ENCODE measurements around the gene PCCA. TPM values are rescaled to one million over a fixed set of nuclear protein-coding genes. Genes with fewer than 3 reads are reported as not detected.
"Not testable (repeated sequence)": the region's sequence is repeated elsewhere in the genome, so short reads cannot be mapped to it uniquely, and the experiment has no call there.

The PCCA gene
- total RNA-seq, 2 donors from 2014 or later, result 52.7 to 66.4 TPM

DNA sequence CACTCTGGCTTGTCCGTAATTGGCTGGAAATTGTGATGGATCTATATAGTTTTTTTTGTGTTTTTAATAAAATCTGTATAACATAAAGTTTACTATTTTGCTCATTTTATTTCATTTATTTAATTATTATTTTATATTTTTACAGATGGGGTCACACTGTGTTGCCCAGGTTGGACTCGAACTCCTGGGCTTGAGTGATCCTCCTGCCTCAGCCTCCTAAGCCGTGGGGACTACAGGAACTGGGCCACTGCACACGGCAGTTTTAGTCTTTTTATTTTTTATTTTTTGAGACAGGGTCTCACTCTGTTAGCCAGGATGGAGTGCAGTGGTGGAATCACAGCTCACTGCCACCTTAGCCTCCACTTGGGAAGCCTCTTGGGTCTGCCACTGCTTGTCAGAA is 58.9 kb downstream of the PCCA start:
- Histone ChIP-seq H3K4me3 (no peak overlapping the region), H3K4me1 (replicated peaks) (no peaks in the 10 kb centered on the region), H3K9me3 (no peaks in the 10 kb centered on the region), H3K36me3 (no peaks in the 10 kb centered on the region), H3K27me3 (replicated peaks; ENCODE audit: insufficient read depth) (no peaks in the 10 kb centered on the region), H3K27ac (no peak overlapping the region)
- DNase-seq (ENCODE audit: low spot score), result no peak
- intact Hi-C loops (cut with DNase I), result no loop called here
- 94% methylated on average over 4 of the region's 4 CpGs for WGBS
- TF ChIP-seq, protein P1, sequence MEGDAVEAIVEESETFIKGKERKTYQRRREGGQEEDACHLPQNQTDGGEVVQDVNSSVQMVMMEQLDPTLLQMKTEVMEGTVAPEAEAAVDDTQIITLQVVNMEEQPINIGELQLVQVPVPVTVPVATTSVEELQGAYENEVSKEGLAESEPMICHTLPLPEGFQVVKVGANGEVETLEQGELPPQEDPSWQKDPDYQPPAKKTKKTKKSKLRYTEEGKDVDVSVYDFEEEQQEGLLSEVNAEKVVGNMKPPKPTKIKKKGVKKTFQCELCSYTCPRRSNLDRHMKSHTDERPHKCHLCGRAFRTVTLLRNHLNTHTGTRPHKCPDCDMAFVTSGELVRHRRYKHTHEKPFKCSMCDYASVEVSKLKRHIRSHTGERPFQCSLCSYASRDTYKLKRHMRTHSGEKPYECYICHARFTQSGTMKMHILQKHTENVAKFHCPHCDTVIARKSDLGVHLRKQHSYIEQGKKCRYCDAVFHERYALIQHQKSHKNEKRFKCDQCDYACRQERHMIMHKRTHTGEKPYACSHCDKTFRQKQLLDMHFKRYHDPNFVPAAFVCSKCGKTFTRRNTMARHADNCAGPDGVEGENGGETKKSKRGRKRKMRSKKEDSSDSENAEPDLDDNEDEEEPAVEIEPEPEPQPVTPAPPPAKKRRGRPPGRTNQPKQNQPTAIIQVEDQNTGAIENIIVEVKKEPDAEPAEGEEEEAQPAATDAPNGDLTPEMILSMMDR (IDR thresholded peaks at IDR 0.05), result no peak
- TF ChIP-seq POLR2AphosphoS5 (IDR thresholded peaks at IDR 0.05), result no peak
- no peak for TF ChIP-seq POLR2A (IDR thresholded peaks at IDR 0.05)

DNA sequence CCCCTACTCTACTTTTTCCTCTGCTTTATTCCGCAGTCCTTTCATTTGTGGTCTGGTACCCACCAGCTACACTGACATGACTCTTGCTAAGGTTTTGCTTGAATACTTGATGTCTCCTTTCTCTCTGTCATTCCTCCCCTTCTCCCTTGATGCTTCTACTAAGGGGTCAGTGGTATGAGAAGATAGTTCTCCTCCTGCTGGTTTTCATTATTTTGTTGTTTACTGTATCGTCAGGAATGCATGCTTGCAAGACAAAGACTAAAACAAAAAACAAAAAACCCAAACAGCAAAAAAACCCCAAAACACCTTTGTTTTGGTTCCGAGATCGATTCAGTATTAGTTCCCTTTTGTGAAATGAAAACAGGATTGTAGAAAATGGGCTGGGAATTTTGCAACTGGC is 59.5 kb downstream of the PCCA start:
- Histone ChIP-seq H3K4me3 (no peak overlapping the region), H3K27me3 (replicated peaks; ENCODE audit: insufficient read depth) (no peaks in the 10 kb centered on the region), H3K4me1 (replicated peaks) (no peaks in the 10 kb centered on the region), H3K27ac (no peak overlapping the region), H3K36me3 (no peaks in the 10 kb centered on the region), H3K9me3 (no peaks in the 10 kb centered on the region)
- TF ChIP-seq POLR2AphosphoS5 (IDR thresholded peaks at IDR 0.05) (no peak), POLR2A (IDR thresholded peaks at IDR 0.05) (no peak)
- TF ChIP-seq, protein P1 (IDR thresholded peaks at IDR 0.05), result no peak
- no peak for DNase-seq (ENCODE audit: low spot score)
- 86% methylated on average over 4 of the region's 4 CpGs for WGBS
- intact Hi-C loops (cut with DNase I), result no loop called here

DNA sequence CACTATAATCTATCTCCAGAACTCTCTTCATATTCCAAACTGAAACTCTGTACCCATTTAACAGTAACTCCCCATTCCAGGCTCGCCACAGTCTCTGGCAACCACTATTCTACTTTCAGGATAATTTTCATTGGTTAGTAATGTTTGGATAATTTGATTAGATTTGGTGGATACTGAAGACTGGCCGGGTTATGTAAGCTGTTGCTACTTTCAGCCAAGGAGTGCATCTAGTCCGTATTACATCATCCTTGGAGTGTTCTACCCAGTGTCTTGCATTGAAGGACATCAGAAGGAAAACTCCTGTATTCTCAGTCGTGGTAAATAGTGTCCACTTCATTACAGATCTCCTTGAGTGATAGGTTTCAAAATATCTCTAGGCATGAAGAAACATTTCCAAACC is 60.5 kb downstream of the PCCA start:
- Histone ChIP-seq H3K27ac (no peak overlapping the region), H3K9me3 (no peaks in the 10 kb centered on the region), H3K27me3 (replicated peaks; ENCODE audit: insufficient read depth) (no peaks in the 10 kb centered on the region), H3K4me3 (no peak overlapping the region), H3K4me1 (replicated peaks) (no peaks in the 10 kb centered on the region), H3K36me3 (no peaks in the 10 kb centered on the region)
- DNase-seq (ENCODE audit: low spot score), result no peak
- TF ChIP-seq POLR2A (IDR thresholded peaks at IDR 0.05) (no peak), POLR2AphosphoS5 (IDR thresholded peaks at IDR 0.05) (no peak)
- TF ChIP-seq, protein P1 (IDR thresholded peaks at IDR 0.05), result no peak
- intact Hi-C loops (cut with DNase I), result no loop called here
- 87% methylated on average over 4 of the region's 4 CpGs for WGBS

DNA sequence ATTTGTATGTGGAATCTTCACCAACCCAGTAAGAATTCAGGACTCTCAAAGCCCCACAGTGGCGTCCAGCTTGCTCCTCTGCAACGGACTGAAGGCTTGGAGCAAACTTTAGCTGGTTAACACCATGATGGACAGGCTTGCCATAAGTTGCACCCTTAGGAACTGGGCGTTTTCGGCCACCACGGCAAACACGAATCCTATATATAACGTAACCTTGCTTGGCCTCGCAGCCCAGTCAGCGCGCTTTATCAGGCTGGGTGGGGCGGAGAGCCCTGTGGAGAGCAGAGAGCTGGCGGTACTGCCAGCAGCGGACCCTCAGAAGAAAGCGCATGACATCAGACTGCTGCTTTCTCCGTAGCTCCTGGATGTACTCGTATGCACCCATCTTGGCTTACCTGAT is 61.8 kb downstream of the PCCA start:
- H3K27me3 ChIP-seq (replicated peaks; ENCODE audit: insufficient read depth); H3K9me3 ChIP-seq; H3K4me3 ChIP-seq; DNase-seq (ENCODE audit: low spot score); intact Hi-C loops (cut with DNase I); H3K4me1 ChIP-seq (replicated peaks); H3K27ac ChIP-seq; H3K36me3 ChIP-seq: not testable (repeated sequence)
- WGBS, result 94% methylated on average over 16 of the region's 16 CpGs

DNA sequence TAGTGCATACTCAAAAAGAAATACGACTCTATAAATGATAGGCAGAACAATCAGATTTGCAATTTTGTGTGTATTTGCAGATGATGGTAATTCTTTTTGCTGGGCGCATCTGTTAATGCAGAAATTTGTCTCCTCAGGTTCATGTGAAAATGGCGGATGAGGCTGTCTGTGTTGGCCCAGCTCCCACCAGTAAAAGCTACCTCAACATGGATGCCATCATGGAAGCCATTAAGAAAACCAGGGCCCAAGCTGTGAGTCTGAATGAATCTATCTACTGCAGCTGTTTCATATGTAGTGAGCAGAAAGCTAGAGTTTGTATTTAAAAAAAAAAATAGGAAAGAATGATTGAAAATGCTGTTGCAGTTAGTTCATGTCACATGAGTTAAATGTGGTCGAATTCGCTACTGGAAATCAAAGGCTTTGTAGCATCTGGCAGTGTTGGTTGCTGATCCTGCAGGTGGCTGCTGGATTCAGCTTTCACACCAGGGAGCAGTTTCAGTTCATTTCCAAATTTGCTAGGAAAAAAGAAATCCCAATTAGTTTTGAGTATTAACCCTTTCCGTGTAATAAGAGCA is 66.0 kb downstream of the PCCA start:
- WGBS, result 95% methylated on average over 6 of the region's 6 CpGs
- H3K27ac ChIP-seq, result no peak overlapping the region
- no peaks in the 10 kb centered on the region for H3K27me3 ChIP-seq (replicated peaks; ENCODE audit: insufficient read depth)
- DNase-seq (ENCODE audit: low spot score), result no peak
- H3K4me3 ChIP-seq, result no peak overlapping the region
- no peaks in the 10 kb centered on the region for H3K9me3 ChIP-seq
- intact Hi-C loops (cut with DNase I), result no loop called here
- H3K36me3 ChIP-seq, result no peaks in the 10 kb centered on the region
- TF ChIP-seq, protein P1 (IDR thresholded peaks at IDR 0.05), result no peak
- TF ChIP-seq POLR2AphosphoS5 (IDR thresholded peaks at IDR 0.05), result no peak
- TF ChIP-seq POLR2A (IDR thresholded peaks at IDR 0.05), result no peak
- no peaks in the 10 kb centered on the region for H3K4me1 ChIP-seq (replicated peaks)

Measured in prostate gland (tissue), 2 donors.